GM21447 (cell line): ENCODE measurements around the gene FGD1.

Experiments
- ATAC-seq: cut with Tn5 transposase; IDR thresholded peaks from one replicate; pipeline ENCODE4 v1.9.1; 2021; ENCODE audit not compliant: unreplicated experiment

The FGD1 gene

DNA sequence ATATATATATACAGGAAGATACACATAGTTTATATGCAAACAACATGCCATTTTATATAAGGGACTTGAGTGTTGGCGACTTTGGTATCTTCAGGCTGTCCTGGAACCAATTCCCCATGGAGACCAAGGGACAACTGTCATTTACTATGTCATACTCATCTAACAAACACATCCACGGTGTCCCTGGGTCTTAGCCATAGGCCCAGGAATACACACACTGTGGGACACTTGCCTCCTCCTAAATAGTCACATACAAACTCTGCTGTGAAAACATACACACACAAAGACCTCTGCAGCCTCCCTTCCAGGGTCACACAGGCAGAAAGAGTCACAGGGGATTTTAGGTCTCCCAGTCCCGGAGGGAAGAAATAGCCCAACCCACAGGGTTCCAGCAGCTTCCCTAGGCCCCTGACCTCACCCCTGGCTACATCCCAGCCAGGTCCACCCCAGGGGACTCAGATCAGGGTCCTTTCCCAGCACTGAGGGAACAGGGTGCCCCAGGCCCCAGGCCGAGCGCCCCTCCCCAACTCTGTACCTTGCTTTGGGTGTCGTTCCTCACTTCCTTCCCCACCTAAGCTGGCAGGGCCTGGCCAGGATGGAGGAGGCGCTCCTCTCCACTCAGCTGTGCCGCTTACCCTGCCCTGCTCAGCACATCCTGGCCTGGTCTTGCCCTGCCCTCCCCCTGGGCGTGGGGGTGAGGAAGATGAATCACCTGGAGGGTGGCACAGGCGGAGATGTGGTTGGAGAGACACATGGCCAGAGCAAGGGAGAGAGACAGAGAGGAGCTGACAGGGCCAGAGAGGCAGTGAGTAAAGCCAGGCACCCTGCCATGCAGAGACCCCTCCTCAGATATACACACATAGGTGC lies 21.8 kb downstream of the FGD1 start:
- no peak for ATAC-seq

DNA sequence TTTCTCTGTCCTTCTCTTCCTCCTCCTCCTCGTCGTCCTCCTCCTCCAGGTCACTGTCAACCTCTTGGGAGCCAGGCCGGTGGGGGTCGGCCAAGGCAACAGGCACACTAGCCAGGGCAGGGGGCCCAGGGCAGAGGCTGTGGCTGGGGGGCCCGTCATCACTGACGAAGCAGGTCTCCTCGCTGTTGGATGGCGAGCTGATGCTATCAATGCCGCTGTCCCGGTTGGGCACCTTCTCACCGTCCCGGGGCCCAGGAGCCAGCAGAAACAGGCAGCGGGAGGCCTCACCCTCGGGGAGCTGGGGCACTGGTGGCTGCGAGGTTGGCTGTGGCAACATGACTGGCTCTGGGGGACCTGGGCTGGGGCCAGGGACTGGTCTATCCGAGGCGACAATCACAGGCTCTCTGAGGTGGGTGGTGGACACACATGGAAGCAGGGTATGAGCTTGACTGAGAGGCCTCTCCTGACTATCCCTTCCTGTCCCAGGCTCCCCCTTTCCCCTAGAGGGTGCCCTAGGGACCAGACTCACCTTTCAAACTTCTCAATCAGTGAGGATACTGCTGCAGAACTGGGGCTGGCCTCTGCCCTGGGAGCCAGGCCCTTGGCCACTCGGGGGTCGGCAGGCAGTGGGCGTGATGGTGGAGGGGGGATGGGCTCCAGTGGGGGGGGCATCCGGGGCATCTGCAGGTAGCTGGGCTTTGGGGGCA lies 25.8 kb downstream of the FGD1 start:
- ATAC-seq: no peak

DNA sequence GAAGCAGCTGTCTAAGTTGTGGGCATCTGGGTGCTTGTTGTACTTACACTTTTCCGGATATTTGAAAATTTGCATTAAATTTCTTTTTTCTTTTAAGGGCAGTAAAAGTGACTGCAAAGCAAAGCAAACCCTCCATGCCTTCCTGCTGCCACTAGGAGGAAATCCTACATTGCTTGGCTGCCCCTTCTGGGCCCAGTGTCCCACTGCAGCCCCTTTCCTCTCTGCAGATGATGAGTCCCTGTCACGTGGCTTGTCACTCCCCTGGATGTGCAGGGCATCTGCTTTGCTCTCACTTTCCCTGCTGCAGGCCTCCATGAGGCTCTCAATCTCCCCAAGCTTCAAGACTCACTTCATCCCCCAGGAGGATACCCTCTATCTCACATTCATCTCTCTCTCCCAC lies 43.1 kb downstream of the FGD1 start:
- ATAC-seq: no peak

DNA sequence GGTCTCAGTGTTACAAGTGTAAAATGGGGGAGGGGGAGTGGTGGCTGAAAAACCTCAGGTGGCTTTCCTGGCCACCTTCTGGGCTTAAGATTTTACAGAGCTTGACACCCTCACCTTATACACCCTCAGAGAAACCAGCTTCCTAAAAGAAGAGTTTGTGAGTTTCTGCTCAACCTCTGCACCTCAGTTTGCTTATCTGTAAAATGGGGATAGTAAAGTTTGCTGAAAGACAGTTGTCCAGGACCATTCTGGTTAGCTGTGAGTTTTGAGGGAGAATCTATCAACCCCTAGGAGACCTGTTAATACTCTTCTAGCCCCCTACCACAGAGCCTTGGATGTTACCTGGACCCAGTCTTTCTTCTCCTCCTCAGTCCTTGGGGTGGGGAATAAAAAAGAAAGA lies 46.1 kb downstream of the FGD1 start:
- ATAC-seq: no peak

DNA sequence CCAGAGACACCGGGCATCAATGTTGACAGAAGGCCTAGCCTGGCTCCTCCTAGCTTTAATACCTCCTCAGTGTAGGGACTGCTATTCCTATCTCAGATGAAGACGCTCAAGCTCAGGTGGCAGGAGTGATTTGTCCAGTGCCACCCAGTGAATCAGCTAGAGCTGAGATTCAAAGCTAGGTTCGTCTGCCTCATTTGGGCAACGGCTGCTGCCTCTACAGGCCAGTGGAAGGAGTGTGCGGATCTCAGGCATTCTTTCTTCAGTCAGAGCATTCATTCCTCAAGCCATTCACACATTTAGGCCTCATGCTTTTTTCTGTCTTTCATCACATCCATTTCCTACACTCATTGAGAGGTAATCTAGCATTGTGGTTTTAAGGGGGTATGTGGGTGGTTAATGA lies 48.6 kb downstream of the FGD1 start:
- no peak for ATAC-seq

DNA sequence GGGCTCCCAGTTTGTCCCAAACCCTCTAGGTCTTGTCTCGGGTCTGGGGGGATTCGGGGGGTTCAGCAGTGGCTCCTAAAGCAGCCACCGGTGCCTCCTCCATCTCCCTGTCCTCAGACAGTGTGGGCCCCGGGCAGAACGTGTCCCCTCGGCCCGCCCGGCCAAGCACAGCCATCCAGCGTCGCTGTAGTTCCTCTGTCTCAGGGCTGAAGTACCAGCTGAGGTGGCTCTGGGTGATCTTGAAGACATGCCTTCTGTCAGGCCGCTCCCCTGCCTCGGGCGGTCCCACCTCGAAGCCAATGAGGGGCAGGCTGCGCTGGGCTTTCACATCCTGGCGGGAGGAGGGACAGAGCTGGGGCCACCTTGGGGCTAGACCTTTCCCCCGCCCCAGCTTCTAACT lies 50.0 kb downstream of the FGD1 start:
- ATAC-seq: no peak

DNA sequence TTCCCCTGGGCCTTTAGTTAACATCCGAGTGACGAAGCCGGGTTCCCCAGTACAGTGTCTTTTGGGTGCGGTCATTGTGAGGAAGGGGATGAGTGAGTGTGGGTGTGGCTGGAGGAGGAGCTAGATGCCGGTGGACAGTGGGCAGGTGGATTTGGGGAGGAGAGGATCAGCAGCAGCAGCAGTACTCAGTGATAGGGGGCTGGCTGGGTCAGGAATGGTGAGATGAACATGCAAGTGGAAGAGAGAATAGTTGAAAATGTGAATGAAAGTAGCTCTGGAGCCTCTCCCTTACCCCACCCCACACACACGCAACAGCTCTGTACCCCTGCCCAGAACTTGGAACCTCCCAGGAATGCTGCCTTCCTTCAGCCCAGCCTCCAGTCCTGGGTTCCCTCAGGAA lies 51.3 kb downstream of the FGD1 start:
- ATAC-seq: no peak

DNA sequence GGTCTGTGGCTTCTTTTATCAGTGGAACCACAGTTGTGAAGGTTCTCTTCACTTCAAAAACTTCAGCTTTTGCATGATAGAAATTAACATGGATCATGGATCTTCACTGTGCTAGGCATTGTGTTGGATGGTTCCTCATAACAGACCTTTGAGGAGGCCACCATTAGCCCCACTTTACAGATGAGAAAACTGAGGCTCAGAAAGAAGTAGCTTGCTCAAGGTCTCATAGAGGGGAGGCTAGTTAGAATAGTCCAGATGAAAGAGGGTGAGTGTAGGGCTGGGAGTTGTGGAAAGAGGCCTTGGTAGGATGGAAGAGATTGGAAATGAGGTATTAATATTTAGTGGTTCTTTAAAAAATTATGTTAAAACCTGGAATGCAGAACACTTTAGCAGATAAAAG lies 53.2 kb downstream of the FGD1 start:
- ATAC-seq: no peak

DNA sequence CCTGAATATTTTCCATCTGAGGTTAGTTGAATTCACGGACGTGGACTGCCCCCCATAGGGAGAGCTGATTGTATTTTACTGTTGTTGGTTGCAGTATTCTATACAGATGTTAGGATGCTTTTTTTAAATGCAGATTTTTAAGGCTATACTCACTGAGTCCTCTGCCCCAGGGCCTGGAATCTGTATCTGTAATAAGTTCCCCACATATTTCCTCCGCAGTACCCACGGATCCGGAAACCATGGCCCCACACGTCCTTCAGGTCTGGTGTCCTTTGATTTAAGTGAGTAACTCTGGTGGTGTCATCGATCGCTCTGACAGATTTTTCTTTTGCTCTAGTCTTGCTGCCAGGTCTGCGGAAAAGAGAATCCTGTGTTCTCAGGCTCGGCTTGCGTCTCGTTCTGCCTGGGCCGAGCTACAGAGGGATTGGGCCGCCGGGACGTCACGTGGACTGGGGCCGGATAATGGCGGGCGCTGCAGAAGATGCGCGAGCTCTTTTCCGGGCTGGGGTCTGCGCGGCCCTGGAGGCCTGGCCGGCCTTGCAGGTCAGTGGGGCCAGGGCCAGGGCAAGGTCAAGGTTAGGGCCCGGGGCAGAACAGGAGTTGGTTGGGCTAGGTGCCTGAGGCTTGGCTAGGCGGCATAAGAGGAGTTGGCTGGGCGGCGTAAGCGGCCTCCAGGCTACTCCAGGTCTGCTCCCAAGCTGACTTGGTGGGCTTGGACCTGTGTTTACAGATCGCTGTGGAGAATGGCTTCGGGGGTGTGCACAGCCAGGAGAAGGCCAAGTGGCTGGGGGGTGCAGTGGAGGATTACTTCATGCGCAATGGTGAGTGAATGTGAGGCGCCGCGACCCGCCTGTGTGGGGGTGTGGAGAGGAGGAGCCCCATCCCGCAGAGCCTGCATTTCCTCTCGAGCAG lies 55.8 kb downstream of the FGD1 start, which contains the start of gene TSR2:
Gene TSR2, plus strand, starts transcription at position 445 of the 912 bp plus-strand sequence. Its CDS starts 18 bp downstream, at position 463.
- peak; percentile 99 for ATAC-seq

DNA sequence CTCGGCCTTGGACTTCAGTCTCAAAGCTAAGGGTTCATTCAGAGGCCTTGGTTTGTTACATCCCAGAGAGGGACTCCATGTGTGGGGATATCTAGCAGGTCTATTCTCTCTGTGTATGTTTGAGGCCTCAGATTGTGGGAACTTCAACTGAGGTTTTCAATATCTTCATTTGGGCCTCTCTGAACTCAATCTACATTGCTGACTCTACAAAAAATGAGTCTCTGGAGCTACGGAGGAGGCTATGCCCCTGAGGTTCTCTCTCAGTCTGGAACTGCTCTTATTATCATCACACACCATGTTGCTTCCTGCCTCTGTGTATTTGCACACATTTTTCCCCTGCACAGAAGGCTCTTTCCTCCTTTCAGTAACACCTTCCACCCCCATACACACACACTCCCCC lies 60.9 kb downstream of the FGD1 start:
- ATAC-seq: no peak

DNA sequence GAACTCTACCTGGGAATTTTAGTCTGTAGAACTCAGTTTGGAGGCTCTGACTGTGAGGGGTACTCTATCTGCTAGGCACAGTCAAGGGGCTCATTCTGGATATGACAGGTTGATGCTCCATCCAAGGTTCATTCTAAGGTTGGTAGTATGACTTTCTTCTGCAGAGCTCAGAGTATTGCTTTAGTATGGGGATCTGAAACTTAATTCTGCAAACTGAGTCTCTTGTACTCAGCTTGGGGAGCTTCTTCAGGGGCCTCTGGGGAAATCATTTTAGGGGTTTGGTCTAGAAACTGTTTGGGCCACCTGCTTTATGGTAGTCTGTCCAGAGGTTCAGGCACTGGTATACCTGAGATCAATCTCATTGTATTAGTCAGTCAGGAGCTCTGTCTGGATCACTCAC lies 65.5 kb downstream of the FGD1 start:
- no peak for ATAC-seq

DNA sequence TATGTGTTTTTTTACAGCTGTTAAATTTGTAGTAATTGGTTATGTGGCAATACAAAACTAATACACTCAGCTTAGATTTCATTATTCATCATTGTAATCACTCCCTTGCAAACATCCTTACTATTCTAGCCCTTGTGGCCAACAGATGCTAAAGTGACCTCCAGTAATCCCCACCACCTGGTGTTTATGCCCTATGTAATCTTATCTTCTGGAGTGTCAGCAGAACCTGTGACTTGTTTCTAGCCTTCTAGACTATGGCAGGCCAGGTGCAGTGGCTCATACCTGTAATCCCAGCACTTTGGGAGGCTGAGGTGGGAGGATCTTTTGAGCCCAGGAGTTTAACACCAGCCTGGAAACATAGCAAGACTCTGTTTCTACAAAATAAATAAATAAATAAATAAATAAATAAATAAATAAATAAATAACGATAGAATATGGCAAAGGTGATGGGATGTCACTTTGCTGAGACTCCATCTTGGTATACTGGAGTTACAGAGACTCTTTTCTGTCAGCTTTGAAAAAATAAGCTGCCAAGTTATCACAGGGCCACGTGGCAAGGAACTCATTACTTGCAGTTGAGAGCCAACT lies 68.1 kb downstream of the FGD1 start:
- no peak for ATAC-seq

DNA sequence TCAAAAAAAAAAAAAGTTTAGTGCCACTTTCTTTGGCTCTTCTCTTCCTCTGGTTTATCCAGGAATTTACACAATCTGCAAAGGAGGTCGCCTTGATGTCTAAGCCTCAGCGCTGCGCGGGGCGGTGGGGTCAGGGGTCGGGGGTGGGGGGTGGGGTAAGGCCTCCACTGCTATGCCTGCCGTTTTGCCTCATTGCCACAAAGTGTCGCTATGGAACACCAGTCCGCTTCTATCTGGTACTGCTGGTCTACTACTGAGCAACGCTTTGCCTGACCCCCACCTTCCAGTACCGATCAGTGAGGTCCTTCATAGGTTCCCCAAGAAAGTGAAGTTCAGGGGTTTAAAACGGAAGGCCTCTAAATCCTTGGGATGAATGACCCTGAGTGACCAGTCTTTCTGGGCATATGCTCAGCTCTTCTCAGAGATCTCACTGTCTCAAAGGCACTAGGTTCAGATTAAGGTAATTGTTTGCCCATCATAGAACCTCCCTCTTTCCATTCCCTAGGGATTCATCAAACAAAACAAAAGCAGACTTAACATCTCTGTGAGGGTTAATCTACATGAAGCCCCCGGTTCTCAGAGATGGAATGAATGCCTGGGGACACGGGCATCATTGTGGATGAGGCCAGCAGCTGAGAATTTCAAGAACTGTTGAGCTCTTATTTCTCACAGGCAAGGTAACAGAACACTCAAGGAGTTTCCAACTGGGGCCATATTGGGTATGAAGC lies 72.7 kb downstream of the FGD1 start:
- no peak for ATAC-seq

DNA sequence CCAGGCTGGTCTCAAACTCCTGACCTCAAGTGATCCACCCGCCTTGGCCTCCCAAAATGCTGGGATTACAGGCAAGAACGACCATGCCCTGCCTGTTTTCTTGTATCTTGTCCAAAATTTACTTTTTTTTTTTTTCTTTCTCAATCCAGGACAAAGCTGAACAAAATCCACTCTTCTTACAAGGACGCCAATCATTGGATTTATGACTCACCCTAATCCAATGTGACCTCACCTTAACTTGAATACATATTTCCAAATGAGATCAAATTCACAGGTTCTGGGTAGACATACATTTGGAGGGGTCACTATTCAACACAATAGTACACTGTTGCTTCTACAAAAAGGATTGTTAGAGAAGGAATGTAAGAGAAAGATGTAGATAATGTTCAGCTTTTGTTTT lies 73.9 kb downstream of the FGD1 start:
- ATAC-seq: no peak

DNA sequence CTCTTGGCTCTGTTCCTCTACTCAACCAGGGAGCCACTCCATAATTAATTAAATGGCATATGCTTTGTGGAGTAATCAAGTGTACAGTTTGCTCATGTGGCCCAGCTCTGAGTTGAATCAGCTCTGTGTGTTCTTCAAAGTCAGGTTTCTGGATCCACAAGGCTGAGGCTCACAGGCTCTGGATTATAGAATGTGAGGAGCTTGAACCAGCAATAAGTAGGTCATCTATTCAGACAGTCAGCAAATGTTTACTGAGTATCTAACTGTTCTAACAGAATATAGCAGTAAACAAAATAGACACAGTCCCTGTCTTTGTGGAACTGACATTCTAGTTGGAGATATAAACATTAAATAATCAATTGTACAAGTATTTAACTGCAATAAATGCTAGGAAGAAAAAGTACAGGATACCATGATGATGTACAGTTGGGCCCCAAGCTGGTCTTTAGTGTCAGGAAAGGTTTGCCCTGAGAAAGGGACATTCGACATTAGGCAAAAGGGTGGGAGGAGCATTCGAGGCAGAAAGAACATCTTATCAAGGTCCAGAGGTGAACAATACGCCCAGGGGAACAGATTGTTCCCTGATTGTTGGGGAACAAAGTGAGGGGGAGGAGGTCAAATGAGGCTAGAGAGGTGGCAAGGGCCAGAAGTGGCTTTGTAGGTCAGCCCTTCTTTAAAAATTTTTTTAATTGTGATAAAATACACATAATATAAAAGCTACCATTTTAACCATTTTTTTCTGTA lies 76.3 kb downstream of the FGD1 start:
- no peak for ATAC-seq

DNA sequence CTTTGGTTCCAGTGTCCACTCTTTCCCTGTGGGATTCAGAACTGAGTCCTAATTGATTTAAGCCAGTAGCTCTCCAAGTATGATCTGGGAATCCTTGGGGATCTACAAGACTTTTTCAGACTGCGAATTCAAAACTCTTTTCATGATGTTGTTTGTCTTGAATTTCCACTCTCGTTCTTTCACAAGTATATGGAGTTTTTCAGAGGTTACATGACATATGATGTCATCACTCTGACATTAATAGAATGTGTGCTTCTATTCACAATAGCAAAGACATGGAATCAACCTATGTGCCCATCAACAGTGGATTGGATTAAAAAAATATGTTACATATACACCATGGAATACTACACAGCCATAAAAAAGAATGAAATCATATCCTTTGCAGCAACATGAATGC lies 79.1 kb downstream of the FGD1 start:
- ATAC-seq: no peak

DNA sequence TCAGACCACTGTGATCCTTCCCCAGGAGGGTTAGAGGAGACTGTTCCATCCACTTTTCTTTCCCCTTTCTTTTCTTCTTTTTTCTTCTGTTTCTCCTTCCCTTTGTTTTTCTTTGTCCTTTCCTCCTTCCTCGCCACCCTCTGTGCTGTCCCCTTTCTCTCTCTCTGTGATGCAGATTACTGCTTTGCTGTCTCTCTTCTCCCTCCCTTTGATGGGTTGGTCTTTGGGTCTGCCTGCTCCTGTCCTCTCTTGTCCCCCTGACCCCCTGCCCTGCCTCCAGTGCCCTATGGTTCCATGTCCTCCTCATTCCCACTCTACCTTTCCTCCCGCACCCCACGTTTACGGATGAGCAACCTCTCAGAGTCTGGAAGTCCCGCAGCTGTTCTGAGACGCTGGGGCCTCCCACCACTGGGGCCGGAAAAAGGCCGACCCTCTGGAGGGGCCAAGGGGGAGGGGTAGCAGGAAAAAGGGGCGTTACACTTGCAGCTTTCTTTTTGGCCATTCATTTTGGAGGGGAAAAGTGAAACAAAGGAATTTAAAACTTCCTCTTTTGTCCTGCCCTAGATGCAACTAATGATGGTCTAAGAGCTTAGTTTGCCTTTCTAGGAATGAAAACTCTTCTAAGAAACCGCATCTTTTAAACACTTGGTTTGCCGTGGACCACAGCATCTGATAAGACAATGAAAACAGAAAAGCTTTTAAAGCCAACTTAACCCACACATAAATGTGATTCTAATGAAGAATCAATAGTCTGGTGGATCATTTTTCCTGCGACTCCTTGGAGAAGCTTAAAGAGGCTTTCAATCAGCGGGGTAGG lies 80.3 kb downstream of the FGD1 start:
- no peak for ATAC-seq

DNA sequence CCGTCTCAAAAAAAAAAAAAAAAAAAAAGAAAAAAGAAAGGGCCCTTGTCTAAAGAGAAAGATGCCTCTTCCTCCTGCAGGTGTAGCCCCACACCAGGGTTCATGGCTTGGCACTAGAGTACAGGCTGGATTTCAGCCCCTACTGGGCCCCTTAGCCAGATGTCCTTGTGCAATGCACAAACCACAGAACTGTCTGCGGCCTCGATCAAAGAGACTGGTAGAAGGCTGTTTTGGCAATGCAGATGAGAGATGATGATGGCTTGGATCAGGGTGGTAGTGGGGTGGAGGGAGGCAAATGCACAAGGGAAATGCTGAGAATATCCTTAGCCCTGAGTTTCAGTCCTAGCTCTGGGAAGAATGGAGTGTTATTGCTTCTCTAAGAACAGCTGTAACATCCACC lies 82.3 kb downstream of the FGD1 start:
- no peak for ATAC-seq

DNA sequence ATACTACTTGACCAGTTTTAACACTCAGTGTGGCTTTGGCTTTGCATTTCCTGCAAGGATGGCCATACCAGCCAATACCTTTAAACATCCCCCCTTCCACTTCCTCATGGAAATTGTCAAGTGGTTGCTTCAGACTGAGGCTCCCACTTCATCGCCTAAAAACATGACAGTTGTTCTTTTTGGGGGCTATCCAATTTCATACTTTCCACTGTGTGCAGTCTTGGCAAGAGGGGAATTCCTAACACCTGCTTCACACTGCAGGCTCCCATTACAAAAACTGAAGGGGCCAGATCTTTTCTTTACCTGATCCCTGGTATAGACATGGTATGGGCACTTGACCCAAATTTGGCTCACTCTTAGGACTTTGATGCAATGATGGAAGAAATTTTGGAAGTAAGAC lies 84.3 kb downstream of the FGD1 start:
- no peak for ATAC-seq
